Stimulated activated naive B cell treated with anti-CD40 and anti-IgM and Interleukin-4, amounts not matched to agents 10 μg/mL and 1 μg/mL and 100 μg/mL, for 72 hours (primary cell): ENCODE measurements around the gene ABLIM2.

ENCODE experiments used
- ATAC-seq, 2 donors: fragments of 150-1000 bp; cut with Tn5 transposase; replicated peaks; 2 replicates each; pipeline ENCODE4 v1.10.0; 2021; ENCODE audit warnings: moderate library complexity in 1 of 2
- DNase-seq: peaks from one replicate; pipeline ENCODE4 v3.0.0; 2021
- H3K27ac Mint-ChIP-seq: one replicate; pipeline ENCODE4 v1.8.0; 2022; ENCODE audit warnings: mild to moderate bottlenecking, mixed read lengths
- H3K27me3 Mint-ChIP-seq, 2 donors: one replicate each; pipeline ENCODE4 v1.8.0; 2022; ENCODE audit warnings: mixed read lengths in 2 of 2
- H3K36me3 Mint-ChIP-seq, 2 donors: one replicate each; pipeline ENCODE4 v1.8.0; 2022; ENCODE audit warnings: mixed read lengths in 2 of 2, mild to moderate bottlenecking in 1 of 2
- H3K4me1 Mint-ChIP-seq, 2 donors: one replicate each; pipeline ENCODE4 v1.8.0; 2022; ENCODE audit warnings: mixed read lengths in 2 of 2, mild to moderate bottlenecking in 1 of 2
- H3K4me3 Mint-ChIP-seq, 2 donors: one replicate each; pipeline ENCODE4 v1.8.0; 2022; ENCODE audit warnings: mild to moderate bottlenecking in 2 of 2, mixed read lengths in 2 of 2, moderate library complexity in 1 of 2
- H3K9me3 Mint-ChIP-seq, 2 donors: one replicate each; pipeline ENCODE4 v1.8.0; 2022; ENCODE audit warnings: mixed read lengths in 2 of 2, mild to moderate bottlenecking in 1 of 2

ABLIM2 gene

DNA sequence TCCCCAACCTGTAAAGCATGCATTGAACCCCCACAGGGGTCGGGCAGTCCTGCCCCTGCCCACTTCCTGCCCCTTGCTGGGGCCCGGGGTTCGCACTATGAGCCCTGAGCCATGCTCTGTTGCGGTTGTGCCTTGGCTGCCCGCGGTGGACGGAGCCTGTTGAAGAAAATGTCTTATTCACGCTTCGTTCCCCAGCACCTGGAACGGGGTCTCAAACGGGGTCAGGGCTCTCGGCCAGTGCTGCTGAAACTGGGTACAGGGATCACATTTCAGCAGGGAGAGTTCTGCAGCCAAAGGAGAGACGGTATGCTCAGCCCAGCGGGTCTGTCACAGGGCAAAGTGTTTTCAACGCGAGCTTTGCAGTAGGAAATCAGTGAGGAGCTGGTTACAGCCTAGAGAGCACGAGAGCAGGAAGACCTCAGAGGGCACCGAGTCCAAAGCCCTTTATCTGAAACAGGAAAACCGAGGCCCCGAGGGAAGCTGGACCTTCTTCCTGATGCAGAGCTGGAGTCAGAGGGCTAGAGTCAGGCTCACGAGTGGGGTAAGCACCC, 172.6 kb downstream of the ABLIM2 start:
- Mint-ChIP-seq H3K4me1 (peaks cover 7 to 20% of the 10 kb centered on the region in 2 donors), H3K36me3 (peaks cover 11 to 12% of the 10 kb centered on the region in 2 donors), H3K27ac (no peak overlapping the region), H3K4me3 (no peak overlapping the region), H3K27me3 (peaks cover 31 to 47% of the 10 kb centered on the region in 2 donors), H3K9me3 (peaks cover 2 to 10% of the 10 kb centered on the region in 2 donors)
- ATAC-seq, result no peak
- no peak for DNase-seq

DNA sequence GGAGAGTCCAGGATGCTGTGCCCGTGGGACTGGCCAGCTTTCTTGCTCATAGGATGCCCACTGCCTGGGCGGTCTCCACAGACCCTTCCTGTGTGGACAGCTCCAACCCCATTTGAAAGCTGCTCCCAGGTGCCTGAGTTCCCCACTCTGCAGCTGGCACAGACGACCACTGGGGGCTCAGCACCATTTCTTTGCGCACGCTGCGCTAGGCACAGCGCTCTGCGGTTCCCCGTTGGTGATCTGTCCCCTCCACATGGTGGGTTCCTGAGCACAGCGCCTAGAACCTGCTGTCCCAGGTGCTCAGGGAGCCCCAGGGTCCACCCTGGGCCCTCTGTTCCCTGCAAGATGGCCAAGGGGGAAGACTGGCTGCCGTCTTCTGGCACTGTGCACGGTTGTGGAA, 173.5 kb downstream of the ABLIM2 start:
- DNase-seq, result no peak
- Mint-ChIP-seq H3K4me3 (no peak overlapping the region), H3K27ac (no peak overlapping the region), H3K27me3 (peaks cover 24 to 48% of the 10 kb centered on the region in 2 donors), H3K4me1 (peaks cover 7 to 20% of the 10 kb centered on the region in 2 donors), H3K9me3 (peaks cover 2 to 4% of the 10 kb centered on the region in 2 donors), H3K36me3 (peaks cover 4 to 11% of the 10 kb centered on the region in 2 donors)
- ATAC-seq, result no peak

DNA sequence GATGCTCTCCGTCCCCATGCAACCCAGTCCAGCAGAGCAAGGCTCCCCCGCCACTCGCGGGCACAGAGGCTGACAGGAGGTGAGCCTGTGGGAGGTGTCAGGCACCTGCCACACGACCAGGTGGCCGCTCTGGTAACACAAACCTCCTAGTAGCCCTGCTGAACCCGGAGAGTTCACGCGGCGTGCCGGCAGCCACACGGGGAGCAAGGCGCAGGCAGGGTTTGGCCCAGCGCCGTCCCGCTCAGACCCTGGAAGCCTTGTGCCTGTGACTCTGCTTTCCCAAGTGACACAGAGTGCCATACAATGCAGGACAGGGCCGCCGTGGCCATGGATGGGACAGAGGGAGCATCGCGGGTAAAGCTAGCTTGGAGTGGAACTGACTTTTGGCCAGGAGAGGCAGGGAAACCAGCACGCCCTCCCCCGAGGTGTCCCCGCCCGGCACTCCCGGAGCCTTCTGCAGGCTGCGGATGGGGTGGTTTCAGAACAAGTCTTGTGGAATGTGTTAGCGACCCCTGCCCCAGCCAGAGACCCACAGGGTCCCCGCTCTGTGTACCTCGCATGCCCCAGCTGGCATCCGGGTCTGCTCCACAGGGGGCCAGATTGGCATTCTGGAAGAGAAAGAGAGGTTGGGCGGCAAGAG, 174.2 kb downstream of the ABLIM2 start:
- Mint-ChIP-seq H3K27ac (peak overlapping the region; percentile 3), H3K4me1 (peaks cover 7 to 20% of the 10 kb centered on the region in 2 donors), H3K9me3 (peaks cover 1 to 2% of the 10 kb centered on the region in 2 donors), H3K4me3 (no peak overlapping the region), H3K36me3 (peaks cover under 1 to 8% of the 10 kb centered on the region in 2 donors), H3K27me3 (peaks cover 28 to 48% of the 10 kb centered on the region in 2 donors)
- DNase-seq, result no peak
- ATAC-seq, result no peak

DNA sequence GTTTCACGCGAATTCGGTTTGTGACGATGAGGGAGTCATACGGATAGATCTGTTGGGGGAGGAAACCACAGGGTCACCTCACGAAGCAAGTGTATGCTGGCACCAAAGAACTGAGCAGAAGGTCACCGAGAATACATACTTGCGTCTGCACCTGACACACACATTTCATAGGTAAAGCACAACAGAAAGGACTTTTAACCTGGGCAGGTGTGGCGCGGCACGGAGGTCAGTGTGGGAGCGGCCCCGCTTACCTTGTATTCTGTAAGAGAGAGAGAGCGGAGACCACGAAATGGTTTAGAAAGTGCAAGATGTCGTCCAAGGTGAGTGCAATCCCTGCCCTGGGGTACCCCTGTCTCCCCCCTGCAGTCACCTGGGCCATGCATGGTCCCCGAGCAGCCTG, 175.3 kb downstream of the ABLIM2 start:
- Mint-ChIP-seq H3K9me3 (peaks cover 0 to 2% of the 10 kb centered on the region in 2 donors), H3K4me1 (peaks cover 7 to 25% of the 10 kb centered on the region in 2 donors), H3K4me3 (no peak overlapping the region), H3K27ac (no peak overlapping the region), H3K27me3 (peaks cover 29 to 48% of the 10 kb centered on the region in 2 donors), H3K36me3 (peaks cover 0 to 8% of the 10 kb centered on the region in 2 donors)
- DNase-seq, result no peak
- no peak for ATAC-seq

DNA sequence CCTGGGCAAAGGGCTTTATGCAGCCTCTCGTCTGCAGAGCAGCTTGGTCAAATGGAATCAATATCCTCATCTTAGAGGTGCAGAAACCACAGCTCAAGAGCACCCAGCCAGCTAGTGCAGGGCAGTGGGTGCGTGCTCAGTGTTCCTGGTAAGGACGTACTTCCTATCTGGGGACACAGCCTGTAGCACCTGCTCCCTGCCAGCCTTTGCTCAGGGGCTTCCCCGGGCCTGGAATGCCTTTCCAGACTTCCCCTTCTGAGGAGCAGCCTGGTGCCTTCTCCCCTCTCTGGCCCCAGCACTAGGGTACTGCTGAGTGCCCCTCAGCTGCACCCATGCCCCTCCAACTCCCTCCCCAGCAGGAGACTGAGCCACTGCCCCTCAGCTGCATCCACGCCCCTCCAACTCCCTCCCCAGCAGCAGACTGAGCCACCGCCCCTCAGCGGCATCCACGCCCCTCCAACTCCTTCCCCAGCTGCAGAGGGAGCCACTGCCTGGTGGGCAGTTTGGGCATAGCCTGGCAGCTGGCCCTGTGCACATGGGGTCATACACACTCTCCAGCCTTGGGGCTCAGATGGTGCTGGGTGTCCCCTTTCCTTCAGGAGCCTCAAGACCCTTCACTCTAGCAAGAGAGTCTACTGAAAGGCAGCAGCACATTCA, 176.7 kb downstream of the ABLIM2 start:
- Mint-ChIP-seq H3K27ac (no peak overlapping the region), H3K36me3 (peaks cover 4 to 7% of the 10 kb centered on the region in 2 donors), H3K27me3 (peaks cover 25 to 39% of the 10 kb centered on the region in 2 donors), H3K9me3 (peaks cover 3 to 4% of the 10 kb centered on the region in 2 donors), H3K4me3 (no peak overlapping the region), H3K4me1 (peaks cover 9 to 25% of the 10 kb centered on the region in 2 donors)
- ATAC-seq (no peak), DNase-seq (no peak)

DNA sequence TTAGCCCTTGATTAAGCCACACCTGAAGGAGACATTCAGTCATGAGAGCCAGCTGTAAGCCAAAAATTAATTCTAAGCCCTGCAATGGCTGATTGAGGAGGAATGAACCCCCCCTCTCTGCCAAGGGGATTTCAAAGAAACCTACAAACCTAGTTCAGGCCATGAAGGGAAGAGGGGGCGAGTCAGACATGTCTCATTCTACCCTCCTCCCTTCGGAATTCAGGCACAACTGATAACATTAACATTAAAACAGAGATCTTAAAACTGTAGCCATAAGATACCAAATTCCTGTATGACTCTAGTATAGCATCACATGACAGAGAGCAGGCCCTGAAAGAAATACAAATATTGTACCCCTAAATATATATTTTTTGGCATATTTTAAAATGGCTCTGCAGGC, 178.6 kb downstream of the ABLIM2 start:
- Mint-ChIP-seq H3K4me3 (no peak overlapping the region), H3K27ac (no peak overlapping the region), H3K9me3 (peaks cover 7 to 8% of the 10 kb centered on the region in 2 donors), H3K36me3 (peaks cover 4 to 7% of the 10 kb centered on the region in 2 donors), H3K4me1 (peaks cover 4 to 15% of the 10 kb centered on the region in 2 donors), H3K27me3 (peaks cover 18 to 26% of the 10 kb centered on the region in 2 donors)
- no peak for ATAC-seq
- DNase-seq, result no peak

DNA sequence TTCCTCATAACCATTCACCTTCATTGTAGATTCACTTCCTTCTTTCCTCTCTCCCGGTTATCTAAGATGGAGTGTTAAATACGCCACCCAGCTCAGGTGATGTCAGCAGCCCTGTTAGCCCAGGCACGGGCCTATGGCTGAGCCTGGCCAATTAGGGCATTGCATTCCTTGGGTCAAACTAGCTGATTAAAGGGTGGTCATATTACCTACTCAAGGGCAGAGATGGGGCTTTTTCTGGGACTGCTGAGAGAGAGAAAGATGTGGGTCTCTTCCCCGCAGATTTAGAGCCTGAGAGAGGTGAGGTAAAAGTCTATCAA, 179.0 kb downstream of the ABLIM2 start:
- peaks cover 4 to 15% of the 10 kb centered on the region in 2 donors for H3K4me1 Mint-ChIP-seq
- no peak for ATAC-seq
- peaks cover 4 to 7% of the 10 kb centered on the region in 2 donors for H3K36me3 Mint-ChIP-seq
- peaks cover 14 to 21% of the 10 kb centered on the region in 2 donors for H3K27me3 Mint-ChIP-seq
- H3K27ac Mint-ChIP-seq, result no peak overlapping the region
- no peak overlapping the region for H3K4me3 Mint-ChIP-seq
- DNase-seq, result no peak
- peaks cover 7 to 8% of the 10 kb centered on the region in 2 donors for H3K9me3 Mint-ChIP-seq

DNA sequence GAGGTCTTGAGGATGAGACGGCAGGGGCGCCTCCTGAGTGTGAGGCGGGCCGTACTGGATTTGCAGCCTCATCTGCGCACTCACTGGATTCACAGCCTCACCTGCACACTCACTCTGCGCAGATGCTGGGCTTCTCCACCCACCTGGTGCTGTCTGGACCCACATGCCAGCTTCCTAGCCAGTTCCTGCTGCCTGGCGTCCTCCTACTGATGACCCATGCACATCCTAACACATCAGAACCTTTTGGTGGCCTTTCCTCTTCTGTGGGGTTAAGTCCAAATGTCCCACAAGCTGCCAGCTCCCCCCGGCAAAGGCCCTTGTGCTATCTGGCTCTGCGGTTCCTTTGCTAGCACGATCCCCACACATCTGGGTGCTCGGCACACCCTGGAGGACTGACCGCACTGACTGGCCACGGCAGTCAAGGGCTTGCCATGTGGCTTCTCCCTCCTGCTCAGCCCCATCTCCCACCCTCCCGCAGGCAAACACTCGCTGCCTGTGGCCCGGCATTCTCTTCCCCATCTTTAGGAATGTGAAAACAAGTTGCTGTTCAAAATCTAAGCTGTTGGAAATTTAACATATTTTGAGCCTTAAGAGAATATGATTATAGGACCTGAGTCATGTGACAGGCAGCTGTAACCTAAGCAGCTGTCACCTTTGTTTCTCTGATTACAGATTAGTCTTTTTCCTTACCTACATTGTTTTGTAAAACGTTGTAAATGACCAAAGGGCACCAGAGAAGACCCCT, 179.5 kb downstream of the ABLIM2 start:
- DNase-seq (no peak), ATAC-seq (no peak)
- Mint-ChIP-seq H3K4me1 (peaks cover 4 to 15% of the 10 kb centered on the region in 2 donors), H3K27ac (no peak overlapping the region), H3K36me3 (peaks cover 4 to 7% of the 10 kb centered on the region in 2 donors), H3K27me3 (peaks cover 14 to 19% of the 10 kb centered on the region in 2 donors), H3K4me3 (no peak overlapping the region), H3K9me3 (peaks cover 7 to 8% of the 10 kb centered on the region in 2 donors)

DNA sequence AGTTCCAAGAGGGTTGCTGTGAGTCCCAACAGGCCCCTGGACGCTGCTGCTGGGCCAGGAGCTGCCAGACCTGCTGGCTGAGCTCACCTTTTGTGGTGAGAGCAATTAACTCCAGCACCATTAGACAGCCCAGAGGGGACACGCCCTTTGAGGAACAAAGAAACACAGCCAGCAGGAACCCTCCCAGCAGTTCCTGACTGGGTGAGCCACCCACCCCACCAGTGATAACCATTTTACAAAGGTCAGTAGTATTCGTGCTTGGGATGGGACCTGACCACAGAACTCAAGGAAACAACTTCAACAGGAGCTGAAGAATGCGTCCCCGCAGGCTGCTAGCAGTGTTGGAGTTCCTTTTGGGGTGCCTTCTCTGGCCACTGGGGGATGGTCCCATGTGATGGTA, 180.1 kb downstream of the ABLIM2 start:
- ATAC-seq (peak; percentile 52 to 71), DNase-seq (no peak)
- Mint-ChIP-seq H3K4me1 (peaks cover 4 to 15% of the 10 kb centered on the region in 2 donors), H3K4me3 (no peak overlapping the region), H3K27me3 (peaks cover 14 to 18% of the 10 kb centered on the region in 2 donors), H3K36me3 (peaks cover 4 to 7% of the 10 kb centered on the region in 2 donors), H3K27ac (no peak overlapping the region), H3K9me3 (peaks cover 7 to 8% of the 10 kb centered on the region in 2 donors)

DNA sequence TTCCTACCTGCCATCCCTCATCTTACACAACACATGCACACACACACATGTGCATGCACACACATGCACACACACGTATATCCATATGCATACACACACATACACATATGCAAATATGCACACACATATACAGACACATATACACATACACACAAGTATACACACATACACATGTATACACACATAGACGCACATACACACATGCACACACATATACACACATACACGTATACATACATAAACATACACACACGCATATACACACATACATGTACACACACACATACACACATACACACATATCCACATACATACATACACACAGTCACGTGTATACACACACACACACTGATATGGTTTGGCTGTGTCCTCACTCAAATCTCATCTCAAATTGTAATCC, 182.0 kb downstream of the ABLIM2 start:
- H3K36me3 Mint-ChIP-seq, result peaks cover 4 to 7% of the 10 kb centered on the region in 2 donors
- ATAC-seq (no peak), DNase-seq (no peak)
- no peak overlapping the region for H3K4me3 Mint-ChIP-seq
- peaks cover 7 to 8% of the 10 kb centered on the region in 2 donors for H3K9me3 Mint-ChIP-seq
- peaks cover 14 to 21% of the 10 kb centered on the region in 2 donors for H3K27me3 Mint-ChIP-seq
- peaks cover 5 to 10% of the 10 kb centered on the region in 2 donors for H3K4me1 Mint-ChIP-seq
- no peak overlapping the region for H3K27ac Mint-ChIP-seq

DNA sequence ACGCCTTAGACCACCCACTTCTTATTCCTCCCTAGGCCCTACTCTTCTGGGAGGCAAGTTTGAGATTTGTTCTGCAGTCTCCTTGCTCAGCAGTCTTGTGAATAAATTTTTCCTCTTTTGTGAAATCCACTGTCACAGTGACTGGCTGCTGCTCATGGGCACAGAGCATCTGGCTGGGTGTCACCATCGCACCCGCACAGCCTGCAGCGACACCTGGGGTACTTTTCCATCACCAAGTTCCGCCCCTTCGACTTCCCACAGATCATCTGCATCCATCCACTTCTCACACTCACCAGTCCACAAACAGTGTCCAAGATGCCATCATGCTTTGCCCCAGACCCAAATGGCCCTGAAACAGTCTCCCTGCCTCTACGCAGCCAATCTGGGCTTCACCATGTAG, 182.6 kb downstream of the ABLIM2 start:
- ATAC-seq (no peak), DNase-seq (no peak)
- Mint-ChIP-seq H3K4me1 (peaks cover 5 to 10% of the 10 kb centered on the region in 2 donors), H3K9me3 (peaks cover 7 to 8% of the 10 kb centered on the region in 2 donors), H3K27ac (no peak overlapping the region), H3K4me3 (no peak overlapping the region), H3K27me3 (peaks cover 13 to 17% of the 10 kb centered on the region in 2 donors), H3K36me3 (peaks cover 4 to 7% of the 10 kb centered on the region in 2 donors)

DNA sequence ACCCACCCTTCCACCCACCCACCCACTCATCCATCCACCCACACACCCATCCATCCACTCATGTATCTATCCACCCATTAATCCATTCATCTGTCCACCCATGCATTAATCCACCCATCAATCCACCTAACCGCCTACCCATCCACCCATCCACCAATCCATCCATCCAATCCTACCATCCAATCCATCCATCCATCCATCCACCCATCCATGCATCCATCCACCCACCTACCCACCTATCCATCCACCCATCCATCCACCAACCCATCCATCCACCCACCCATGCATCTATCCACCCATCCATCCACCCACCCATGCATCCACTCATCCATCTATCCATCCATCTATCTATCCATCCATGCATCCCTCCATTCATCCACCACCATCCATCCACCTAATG, 184.2 kb downstream of the ABLIM2 start:
- ATAC-seq (no peak), DNase-seq (no peak)
- Mint-ChIP-seq H3K27ac (no peak overlapping the region), H3K9me3 (peaks cover 7 to 8% of the 10 kb centered on the region in 2 donors), H3K27me3 (peaks cover 22% of the 10 kb centered on the region in 2 donors), H3K4me1 (peaks cover 15 to 22% of the 10 kb centered on the region in 2 donors), H3K36me3 (peaks cover 12 to 13% of the 10 kb centered on the region in 2 donors), H3K4me3 (no peak overlapping the region)

DNA sequence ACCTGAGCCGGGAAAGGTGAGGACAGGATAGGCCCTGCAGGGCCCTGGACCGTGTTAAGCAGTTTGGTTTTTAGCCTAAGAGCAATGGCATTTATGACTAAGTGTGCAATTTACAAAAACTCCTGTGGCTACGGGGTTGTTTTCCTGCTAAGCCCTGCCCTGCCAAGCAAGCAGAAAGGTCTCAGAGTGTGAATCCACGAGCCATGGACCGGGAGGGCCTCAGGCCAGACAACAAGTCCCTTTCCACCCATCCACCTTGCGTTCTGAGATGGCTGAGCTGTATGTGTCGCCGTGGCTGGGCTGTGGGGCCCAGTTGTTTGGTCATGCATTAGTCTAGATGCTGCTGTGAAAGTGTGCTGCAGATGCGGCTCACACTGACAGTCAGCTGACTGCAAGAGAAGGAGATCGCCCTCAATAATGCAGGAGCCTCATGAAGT, 185.1 kb downstream of the ABLIM2 start:
- ATAC-seq (peak in 1 of 2 donors; percentile 18), DNase-seq (no peak)
- Mint-ChIP-seq H3K9me3 (peaks cover 7 to 8% of the 10 kb centered on the region in 2 donors), H3K4me1 (peaks cover 15 to 23% of the 10 kb centered on the region in 2 donors), H3K36me3 (peaks cover 12 to 13% of the 10 kb centered on the region in 2 donors), H3K4me3 (no peak overlapping the region), H3K27ac (no peak overlapping the region), H3K27me3 (peaks cover 22 to 24% of the 10 kb centered on the region in 2 donors)

DNA sequence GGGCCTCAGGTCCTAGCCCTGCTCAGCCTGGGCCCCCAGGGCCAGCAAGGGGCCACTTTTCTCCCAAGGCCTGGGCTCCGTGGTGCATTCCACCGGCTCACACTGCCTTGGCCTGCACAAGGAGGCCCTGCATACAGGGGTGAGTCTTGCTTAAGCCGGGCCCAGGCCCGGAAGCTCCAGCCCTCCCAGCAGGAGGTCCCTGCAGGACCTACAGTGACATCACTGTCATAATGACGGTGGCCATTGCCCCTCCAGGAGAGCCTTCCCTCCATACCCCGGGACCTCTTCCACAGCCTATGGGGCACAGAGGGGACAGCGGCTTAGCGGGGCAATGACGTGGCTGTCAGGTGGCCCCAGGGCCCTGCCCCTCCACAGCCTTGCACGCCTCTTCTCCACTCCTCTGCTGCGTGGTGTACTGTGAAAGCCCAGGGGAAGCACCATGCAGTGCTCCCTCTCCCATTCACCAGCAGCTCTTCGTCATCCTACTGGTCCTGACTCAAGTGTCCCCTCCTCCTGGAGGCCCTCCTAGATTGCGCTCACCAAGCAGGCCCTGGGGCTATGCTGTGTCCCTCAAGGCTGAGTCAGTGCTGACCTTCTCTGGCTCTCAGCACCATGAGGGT, 186.6 kb downstream of the ABLIM2 start:
- ATAC-seq (no peak), DNase-seq (no peak)
- Mint-ChIP-seq H3K27me3 (peaks cover 32 to 37% of the 10 kb centered on the region in 2 donors), H3K27ac (no peak overlapping the region), H3K9me3 (peaks cover 3 to 6% of the 10 kb centered on the region in 2 donors), H3K36me3 (peaks cover 10% of the 10 kb centered on the region in 2 donors), H3K4me3 (no peak overlapping the region), H3K4me1 (peaks cover 15 to 21% of the 10 kb centered on the region in 2 donors)
